HTR-8/SVneo (cell line): ENCODE measurements around the gene TUB.

Source experiments
- DNase-seq: peaks from one replicate; pipeline ENCODE4 v3.0.0; 2011; ENCODE audit warnings: low spot score, mixed read lengths; ENCODE audit not compliant: insufficient read length
- FAIRE-seq: peaks from 2 replicates; lab custom pipeline; 2011; peaks lifted over from hg19 to GRCh38; lab: Jason Lieb, UNC

The TUB gene

DNA sequence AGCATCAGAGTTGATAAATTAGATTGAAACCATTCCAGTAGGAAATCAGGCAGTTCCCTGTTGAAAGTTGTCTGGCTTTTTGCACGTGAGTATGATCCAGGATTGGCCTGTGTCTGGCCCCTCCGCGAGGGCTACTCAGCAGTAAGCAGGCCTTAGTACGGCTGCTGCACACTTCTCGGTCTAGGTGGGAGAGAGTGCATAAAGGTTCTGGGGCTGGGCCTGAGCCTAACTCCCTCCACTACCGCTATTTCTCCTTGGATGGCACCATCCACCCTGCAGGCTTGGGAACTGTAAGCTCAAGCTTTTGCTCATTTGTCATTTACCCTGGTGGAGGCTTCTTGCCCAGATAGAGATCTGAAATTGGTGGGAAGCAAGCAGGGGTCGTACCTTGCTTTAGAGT, 22.0 kb downstream of the TUB start:
- no peak for DNase-seq
- no peak for FAIRE-seq

DNA sequence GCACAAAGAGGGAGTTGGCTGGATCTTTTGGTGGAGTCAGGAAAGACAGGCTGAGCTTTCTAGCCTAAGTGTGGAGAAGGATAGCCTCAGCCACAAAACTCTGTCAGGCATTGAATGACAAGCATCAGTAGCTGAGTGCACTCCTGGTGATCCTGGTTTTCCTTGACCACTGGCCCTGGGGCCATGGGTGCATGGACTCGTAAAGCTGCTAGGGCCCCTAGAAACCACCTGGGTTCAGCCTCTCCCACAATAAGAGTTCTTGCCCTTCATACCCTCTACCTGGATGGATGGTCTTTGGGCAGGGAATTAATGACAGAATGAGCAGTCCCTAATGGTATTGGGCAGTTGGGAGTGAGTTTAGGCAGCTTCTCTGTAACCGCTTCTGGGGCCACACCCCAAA, 22.9 kb downstream of the TUB start:
- no peak for DNase-seq
- FAIRE-seq, result no peak

DNA sequence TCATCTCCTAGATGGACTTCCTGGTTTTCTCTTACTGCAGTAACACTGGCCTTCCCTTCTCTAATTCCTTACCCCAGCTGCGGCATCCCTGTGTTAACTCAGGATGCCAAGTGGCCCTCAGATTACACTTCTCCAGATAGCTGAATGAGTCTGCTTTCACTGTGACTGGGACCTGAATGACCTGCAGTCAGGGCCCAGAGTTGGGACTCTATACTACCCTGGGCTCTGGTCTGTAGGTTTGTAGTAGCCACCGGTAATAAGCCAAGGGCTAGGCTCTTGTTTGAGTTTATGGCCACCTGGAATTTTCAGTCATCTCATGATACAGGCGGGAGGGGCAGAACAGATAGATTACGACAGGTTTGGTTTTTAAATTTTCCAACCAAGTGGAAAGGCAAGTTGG, 24.1 kb downstream of the TUB start:
- no peak for DNase-seq
- no peak for FAIRE-seq

DNA sequence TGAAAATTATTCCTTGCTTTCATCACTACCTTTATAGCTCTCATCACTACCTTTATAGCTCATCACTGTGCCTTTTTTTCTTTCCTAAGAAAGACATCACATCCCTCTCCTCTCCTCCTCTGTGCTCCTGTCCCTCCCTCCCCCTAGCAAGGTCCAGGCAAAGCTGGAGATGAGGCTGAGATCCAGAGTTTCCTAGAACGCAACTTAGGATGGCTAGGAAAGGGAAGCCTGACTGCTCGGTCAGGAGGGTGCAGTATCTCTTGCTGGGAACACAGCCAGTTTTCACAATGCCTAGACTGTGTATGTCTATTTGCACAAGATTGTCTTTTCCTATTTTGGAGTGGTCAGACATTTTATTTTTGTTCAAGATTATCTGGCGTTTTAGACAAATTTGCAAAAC, 24.7 kb downstream of the TUB start:
- DNase-seq (no peak), FAIRE-seq (no peak)

DNA sequence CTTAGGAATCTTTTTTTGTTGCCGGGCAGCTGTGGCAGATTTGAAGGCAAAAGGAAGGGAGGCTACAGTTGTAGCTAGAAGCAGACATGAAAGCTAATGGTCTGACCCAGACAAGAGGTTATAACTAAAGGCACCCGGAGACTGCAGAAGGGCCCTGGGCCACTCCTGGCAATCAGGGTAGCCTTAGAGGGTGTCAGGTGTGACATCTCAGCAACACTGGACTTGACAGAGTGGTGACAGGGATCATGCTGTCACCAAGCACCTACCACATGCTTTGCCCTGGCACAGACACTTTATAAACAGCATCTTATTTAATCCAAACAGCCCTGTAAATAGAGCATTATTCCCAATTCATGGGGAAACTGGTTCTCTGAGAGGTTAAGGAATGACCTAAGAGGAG, 25.7 kb downstream of the TUB start:
- no peak for DNase-seq
- no peak for FAIRE-seq

DNA sequence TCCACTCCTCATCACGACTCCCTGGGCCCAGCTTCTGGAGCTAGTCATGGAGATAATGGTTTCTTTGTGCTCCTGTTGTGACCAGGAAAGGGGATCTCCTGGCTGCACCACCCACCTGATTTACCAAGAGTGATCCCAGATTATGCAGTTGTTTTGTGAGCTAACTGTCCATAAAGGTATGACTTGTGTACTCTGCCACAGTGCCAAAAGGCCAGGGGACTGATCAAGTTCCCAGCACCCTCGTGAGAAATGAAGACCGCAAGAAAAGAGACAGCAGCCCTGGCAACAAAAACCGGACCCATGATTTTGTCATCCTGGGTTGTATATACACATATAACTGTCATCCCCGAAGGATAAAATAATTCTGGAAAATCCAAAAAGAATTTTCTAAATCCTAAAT, 26.6 kb downstream of the TUB start:
- no peak for FAIRE-seq

DNA sequence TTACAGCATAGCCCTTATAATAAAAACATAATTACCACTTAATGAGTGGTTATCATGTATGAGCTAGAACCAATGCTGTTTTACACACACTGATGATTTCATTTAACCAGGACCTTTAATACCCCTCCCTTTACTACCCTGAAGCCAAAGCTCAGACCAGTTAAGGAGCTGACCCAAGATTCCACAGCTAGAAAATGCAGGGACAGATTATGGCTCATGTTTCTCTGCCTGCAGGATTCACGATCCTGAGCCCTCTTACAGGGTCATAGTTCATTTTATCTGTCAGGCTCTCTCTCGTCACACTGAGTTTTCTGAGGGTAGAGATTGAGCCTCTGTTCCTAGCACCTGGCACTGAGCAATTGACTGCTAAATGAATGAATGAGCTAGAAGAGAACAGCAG, 27.4 kb downstream of the TUB start:
- DNase-seq (no peak), FAIRE-seq (no peak)

More for the DNA sequence above, 26.6 kb downstream of the TUB start:
- no peak for DNase-seq

DNA sequence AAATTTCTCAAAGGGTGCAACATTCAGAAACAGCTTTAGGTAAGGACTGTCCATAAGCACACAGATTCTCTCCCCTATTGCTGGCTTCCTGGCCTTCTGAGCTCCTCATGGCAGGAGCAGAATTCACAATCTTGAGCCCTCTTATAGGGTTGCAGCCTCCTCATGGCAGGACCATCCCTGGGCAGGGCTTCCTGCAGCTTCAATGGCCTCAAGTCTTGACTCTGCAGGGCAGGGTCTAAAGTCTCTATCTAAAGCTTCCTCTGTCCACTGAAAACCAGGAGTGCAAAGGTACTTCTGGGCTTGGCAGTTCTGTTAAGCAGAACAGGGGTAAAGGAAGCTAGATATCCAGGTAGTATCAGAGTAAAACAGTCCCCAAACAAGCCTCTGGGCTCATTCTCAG, 28.7 kb downstream of the TUB start:
- no peak for FAIRE-seq
- DNase-seq, result no peak

DNA sequence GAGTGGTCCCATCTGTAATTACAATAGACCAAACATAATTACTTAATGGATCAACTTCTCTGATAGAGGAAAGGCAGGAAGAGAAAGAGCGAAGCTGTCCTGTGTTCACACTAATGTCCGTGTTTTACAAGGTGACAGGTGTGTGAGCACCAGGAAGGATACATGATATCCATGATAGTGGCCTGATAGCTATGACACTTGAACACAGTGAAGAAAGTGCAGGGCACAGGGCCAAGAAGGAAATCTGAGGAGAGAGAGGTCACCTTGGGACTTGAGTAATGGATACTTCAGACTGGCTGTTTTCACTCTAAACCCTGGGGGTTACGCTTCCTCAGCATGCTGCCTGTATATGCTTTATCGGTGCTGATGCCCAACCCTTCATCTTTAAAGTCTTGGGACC, 29.4 kb downstream of the TUB start:
- no peak for FAIRE-seq
- no peak for DNase-seq

DNA sequence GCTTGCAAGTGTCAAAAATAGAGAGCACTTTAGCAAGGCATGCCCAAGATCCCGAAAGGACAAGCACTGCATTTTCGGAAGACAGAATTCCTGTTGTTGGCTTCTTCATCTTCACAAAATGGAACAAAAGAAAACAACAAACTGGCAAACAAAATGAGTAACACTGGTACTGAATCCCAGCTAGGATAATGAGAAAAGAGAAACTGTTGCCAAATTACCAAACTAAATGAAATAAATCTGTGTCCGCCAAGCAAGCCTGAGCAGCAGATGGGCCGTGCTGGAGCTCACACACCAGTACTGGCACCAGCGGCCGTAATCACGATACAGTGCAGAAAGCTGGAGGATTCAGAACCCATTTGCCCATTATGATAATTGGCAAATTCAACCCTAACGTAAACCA, 30.6 kb downstream of the TUB start:
- DNase-seq, result no peak
- FAIRE-seq, result no peak

DNA sequence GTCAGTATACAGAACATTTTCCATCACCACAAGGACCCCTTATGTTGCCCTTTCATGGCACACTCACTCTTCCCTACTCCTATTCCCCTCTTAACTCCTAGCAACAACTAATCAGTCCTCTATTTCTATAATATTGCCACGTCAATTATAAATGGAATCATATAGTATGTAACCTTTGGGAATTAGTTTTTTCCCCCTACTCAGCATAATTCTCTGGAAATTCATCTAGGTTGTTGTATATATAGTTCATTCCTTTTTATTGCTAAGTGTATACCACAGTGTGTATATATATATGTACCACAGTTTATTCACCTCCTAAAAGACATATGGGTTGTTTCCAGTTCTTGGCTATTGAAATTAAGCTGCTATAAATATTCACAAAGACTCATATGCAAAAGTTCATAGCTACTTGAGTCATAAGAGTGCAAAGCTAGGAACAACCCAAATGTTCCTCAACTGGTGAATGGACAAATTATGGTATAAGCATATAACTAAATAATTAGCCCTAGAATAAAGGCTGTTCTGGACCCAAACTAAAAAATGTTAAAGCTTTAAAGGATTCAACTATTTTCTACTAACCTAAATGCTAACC, 41.3 kb downstream of the TUB start:
- DNase-seq, result no peak
- FAIRE-seq, result no peak

DNA sequence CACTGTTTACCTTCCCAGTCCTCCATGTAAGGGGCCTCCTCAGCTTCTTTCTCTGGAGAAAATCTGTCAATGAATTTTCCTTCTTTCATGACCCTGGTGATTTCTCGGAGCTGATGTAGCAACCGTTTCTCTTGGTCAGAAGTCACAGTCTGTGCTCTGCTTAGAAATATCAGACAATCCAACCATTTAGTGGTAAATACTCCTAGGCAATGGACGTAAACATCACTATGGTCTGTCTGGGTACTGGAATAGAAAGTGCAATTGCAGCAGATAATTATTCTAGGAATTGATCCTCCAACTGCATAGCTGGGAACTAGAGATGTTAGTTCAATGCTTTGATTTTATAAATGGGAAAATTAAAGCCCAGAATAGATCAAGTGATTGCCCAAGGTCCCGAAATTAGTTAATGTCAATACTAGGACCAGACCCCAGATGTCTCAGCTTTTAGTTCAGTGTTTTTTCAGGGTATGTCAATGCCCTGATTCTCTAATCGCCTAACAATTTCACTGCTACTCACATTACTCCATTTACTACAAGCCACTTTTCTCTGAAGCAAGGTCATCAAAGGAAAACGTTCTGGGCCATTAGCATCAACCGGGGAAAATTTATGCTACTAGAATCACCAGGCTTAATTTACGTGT, 45.8 kb downstream of the TUB start:
- FAIRE-seq, result peak; percentile 33
- DNase-seq, result no peak

DNA sequence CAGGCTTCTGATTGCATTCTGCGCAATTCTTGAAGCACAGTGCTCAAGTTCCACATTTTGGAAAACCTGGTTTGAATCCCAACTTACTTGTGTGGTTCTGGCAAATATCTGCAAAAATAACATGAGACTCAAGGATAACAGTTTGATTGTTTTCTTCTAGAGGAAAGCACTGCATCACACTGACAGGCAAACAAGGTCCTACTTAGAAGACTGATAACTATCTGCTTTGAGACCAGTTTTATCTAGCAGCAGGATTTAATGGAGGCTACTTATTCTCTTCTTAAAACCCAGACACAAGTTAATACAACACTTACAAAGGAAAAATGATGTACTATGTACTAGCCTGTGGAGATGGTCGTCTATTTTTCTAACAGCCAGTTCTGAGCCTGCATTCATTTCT, 46.4 kb downstream of the TUB start:
- FAIRE-seq (no peak), DNase-seq (no peak)

DNA sequence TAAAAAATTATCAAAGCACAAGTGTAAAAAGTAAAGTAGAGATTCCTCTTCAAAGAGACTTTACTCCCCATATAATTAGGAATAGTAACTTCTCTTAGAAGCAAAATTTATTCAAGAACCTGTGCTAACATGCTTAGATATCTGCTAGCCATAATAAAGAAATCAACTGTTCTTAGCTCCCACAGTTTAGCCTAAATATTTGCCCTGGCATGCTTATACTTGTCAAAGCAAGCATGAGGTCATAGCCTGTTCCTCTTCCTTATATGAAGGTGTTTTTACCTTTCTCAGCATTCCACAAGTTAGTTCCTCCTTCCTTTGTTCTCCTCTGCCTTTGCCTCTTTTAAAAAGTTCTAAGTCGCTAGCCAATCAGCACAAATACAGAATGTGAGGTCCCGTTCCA, 57.5 kb downstream of the TUB start:
- FAIRE-seq (no peak), DNase-seq (no peak)

DNA sequence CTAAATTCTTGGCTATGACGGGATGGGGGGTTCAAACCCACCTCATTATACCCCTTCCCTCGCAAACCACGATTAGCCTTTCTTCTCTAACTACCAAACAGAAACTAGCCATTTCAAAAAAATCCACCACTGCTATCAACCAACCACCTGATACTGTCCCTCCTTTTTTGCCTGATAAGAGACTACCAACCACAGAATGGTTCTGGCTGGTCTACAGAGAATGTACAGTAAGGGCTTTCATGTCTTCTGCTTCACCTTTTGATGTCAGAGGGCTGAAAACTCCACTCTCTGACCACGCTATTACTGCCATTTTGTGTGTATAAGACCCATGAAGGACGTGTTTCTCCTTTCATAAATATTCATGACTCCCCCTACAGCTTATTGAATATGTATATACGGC, 68.7 kb downstream of the TUB start:
- DNase-seq (no peak), FAIRE-seq (no peak)
